ENCODE data around the gene AGFG2.
"Not testable (repeated sequence)": the region's sequence is repeated elsewhere in the genome, so short reads cannot be mapped to it uniquely, and the experiment has no call there.

The AGFG2 gene

DNA sequence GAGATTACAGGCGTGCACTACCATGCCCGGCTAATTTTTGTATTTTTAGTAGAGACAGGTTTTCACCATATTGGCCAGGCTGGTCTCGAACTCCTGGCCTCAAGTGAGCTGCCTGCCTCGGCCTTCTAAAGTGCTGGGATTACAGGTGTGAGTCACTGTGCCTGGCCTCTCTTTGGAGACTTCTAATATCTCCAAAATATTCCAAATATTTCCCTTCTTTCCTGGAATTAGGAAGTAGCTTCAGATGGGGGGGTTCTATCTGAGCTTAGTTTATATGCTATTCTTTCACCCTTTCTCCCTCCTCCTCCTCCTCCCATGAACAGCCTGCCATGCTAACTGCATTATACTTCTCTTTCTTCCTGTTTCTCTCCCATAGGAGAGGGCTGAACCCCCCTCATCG is 9.4 kb downstream of the AGFG2 start:
- DNase-seq (ENCODE audit: low read depth), result not testable (repeated sequence)

- DNase-seq (ENCODE audit: low read depth), result no peak
Measured at GRCh38 chr7:100552532-100552931, 13.5 kb downstream of the AGFG2 start.

DNA sequence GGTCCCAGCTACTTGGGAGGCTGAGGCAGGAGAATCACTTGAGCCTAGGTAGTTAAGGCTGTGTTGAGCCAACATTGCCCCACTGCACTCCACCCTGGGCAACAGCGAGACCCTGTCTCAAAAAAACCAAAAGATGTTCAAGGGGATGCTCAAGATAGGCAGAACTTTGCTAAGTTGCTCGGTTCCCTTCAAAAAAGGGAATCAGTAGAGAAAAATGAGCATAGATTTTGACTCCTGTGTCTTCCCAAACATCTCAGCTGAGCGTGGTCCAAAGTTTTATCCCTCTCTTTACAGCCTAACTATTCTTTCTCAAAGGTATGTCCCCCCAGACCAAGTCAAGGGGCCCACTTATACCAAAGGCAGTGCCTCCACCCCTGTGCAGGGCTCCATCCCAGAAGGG is 14.0 kb downstream of the AGFG2 start:
- no peak for DNase-seq (ENCODE audit: low read depth)

- DNase-seq (ENCODE audit: low read depth), result no peak
Measured at GRCh38 chr7:100555701-100556100, 16.7 kb downstream of the AGFG2 start.

- DNase-seq (ENCODE audit: low read depth), result peak; percentile 80
Measured at GRCh38 chr7:100556541-100556940, 17.5 kb downstream of the AGFG2 start.

DNA sequence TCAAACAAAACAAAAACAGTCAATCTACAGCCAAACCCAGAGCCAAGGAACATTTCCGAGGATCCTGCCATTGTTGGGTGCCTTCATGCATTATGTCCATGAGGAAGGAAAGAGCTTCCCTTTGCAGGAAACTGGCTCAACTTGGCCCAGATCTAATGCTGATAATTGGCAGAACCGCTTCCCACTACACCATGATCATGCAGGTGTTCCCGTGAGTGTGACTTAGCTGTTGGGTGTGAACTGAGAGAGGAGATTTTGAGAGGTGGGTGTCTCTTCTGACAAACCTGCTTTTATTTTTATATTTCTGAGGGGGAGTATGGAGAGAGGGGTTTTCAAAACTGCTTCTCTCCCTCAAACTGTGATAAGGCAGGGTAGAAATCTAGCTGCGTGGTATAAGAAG is 20.1 kb downstream of the AGFG2 start:
- DNase-seq (ENCODE audit: low read depth), result no peak

DNA sequence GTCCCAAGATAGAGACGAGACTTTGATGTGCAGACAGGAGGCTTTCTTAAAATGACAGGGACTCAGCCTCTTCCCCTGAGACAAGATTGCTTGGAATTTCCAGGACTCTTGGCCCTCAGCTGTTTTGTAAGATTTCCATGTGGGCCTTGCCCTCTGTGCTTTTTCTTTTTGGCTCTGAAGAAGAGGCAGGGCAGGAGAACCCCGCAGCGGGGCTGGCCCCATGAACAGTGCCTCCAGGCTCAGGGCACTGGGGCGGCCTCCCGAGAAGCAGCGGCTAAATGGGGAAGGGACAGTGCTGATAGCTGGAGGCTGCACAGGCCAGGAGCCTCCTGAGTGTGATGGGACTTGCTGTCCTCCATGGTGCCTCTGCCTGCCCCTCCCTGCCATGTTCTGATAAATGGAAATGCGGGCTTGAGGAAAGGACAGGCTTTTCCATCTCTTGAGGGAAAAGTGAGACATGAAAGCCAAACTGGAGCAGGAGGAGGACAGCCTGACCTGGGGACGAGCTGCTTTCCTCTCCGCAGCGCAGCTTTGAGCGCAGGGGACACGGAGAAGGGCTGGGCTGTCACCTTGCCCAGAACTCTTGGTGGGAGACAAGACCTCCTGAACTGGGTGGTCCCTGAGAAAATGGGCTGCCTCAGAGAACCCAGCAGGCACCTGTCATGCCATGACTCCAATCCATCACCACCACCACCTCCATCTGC is 22.6 kb downstream of the AGFG2 start:
- DNase-seq (ENCODE audit: low read depth), result no peak

DNA sequence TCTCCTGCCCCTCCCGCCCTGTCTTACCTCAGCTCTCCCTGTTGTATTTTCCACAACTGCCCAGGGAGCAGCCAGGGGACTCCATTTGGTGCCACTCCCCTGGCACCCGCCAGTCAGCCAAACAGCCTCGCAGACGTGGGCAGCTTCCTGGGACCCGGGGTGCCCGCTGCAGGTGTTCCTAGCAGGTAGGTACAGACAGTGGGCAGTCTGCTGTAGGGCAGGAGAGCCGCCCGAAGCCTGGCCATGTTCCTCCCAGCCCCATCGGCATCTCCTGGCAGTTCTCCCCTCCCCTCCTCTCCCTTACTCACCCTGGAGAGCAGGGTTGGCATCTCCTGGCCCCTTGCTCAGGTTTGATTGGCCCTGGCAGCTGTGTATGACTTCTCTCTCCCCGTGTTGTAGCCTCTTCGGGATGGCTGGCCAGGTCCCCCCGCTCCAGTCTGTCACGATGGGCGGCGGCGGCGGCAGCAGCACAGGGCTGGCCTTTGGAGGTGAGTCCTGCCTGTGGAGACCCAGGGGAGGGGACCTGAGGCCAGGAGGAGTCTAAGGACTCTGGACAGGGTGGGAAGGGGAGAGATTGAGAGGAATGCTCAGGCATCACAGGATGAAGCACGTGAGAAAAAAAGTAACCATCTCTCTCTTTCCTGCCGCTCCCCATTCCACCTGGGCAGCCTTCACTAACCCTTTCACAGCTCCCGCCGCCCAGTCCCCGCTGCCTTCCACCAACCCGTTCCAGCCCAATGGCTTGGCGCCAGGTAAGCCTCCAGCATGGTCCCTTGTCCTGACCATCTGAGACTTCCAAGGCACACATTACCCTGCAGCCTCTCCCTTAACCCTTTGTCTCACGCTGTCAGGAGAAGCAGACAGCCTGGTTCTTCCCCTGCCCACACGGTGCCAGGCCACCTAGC is 23.4 kb downstream of the AGFG2 start:
- no peak for DNase-seq (ENCODE audit: low read depth)

DNA sequence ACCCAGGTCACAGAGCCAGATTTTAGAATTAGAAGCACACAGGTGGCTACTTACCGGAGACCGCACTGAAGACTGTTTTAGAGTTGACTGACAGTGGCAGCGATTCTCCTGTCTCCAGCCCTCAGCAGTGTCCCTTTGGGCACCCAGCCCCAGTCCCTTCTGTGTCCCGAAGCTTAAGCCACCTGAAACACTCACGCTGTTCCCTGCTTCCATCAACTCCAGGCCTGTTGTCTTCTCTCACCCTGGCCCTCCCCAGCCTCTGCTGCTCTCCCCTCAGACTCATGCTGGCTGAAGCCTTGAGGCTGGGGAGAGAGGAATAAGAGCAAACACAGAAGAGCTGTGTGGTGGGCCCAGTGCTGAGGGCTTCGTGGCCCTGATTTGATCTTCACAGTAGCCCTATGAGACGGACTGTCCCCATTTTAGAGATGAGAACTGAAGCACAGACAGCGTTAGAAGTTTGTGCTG is 24.1 kb downstream of the AGFG2 start:
- DNase-seq (ENCODE audit: low read depth), result no peak

GRCh38 chr7:100563809-100564400 is 24.9 kb downstream of the AGFG2 start:
- DNase-seq (ENCODE audit: low read depth), result no peak

DNA sequence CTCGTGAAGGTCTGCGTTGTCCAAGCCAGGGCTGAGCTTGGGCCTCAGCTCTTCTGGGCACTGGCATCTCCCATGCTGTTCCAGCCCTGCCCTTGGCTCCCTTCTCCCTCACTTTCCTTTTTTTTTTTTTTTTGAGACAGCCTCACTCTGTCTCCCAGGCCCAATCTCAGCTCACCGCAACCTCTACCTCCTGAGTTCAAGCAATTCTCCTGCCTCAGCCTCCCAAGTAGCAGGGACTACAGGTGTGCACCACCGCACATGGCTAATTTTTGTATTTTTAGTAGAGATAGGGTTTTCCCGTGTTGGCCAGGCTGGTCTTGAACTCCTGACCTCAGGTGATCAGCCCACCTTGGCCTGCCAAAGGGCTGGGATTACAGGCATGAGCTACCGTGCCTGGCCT is 25.4 kb downstream of the AGFG2 start:
- DNase-seq (ENCODE audit: low read depth), result not testable (repeated sequence)

DNA sequence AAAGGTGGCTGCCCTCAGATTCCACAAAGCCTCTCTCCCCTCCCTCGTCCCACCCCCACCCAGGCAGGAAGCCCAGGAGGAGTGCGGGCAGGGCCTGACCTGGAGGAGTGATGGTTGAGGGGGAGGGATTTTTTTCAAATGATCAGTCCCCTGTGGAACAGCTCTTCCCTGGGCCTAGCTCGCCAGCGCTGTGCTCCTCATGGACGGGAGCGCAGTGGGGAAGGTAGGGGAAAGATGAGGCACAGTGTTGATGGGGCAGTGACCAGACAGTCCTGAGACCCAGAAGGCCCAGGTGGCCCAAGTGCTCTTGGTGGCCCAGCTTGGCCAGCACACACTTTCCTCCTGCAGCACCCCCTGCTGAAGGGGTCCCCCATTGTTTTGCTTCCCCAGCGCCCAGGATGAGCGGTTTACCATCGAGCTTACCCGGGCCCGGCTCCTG is 26.1 kb downstream of the AGFG2 start:
- DNase-seq (ENCODE audit: low read depth), result no peak

DNA sequence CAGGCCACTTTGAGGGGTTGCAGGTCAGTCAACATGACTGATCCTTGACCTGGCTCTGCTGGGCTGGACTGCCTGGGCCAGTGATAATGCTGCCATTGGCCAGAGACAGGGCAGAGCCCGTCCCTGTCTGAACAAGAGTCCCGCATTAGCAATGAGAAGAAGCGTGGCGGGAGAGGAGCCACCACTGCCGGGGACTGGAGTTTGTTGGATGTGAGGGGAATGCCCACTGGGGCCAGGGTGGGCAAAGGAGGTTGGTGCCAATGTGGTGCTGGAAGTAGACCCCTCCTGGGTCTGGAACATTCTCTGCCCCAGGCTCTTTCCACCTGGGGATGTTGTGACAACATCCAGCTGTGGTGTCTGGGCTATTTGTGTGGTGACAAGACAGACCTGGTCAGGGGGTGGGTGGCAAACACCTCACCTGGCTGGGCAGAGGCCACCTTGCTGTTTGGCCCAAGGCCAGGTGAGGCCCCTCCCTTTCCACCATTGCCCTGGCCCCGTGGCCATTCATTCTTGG is 27.1 kb downstream of the AGFG2 start:
- DNase-seq (ENCODE audit: low read depth), result no peak

GRCh38 chr7:100567031-100567730 is 28.2 kb downstream of the AGFG2 start:
- no peak for DNase-seq (ENCODE audit: low read depth)

DNA sequence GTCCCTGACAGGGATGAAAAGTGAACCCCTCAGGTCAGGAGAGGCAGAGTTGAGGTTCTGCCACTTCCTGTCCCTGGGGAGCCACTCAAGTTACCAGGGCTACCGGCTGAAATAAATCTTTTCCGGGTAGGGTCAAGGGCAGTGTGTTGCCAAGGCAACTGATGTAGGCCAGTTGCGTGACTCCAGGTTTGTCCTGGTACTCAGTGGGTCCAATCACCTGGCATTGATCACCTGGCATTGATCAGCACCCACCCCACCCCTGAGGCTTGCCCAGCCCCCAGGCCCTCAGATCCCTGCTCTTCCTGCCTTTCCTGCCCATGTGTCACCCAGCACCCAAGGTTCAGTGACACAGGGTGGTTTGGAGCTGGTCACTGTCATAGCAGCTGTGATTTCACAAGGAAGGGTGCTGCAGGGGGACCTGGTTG is 28.8 kb downstream of the AGFG2 start:
- DNase-seq (ENCODE audit: low read depth), result no peak

GRCh38 chr7:100568176-100568895 is 29.3 kb downstream of the AGFG2 start:
- no peak for DNase-seq (ENCODE audit: low read depth)

- DNase-seq (ENCODE audit: low read depth), result no peak
Measured at GRCh38 chr7:100568896-100569844, 30.2 kb downstream of the AGFG2 start.

- no peak for DNase-seq (ENCODE audit: low read depth)
Measured at GRCh38 chr7:100570954-100571828, 32.2 kb downstream of the AGFG2 start.

DNA sequence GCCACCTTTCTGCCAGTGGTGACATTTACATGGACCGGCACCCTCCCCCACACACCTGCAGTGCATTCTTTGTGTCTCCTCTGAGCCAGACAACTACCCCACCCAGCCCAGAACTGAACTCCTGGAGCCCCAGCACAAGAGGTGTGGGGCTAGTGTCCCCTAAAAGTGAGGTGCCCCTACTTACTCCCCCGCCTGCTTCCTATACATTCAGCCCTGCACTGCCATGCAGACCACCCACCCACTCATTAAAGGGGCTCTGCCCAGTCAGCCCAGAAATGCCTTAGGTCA is 32.8 kb downstream of the AGFG2 start:
- no peak for DNase-seq (ENCODE audit: low read depth)

All from stromal cell of bone marrow (primary cell).